Ecto neural progenitor cell (in vitro differentiated cells): Measurements from ENCODE around the gene WSB1.
"Not testable (repeated sequence)": the region's sequence is repeated elsewhere in the genome, so short reads cannot be mapped to it uniquely, and the experiment has no call there.

Source experiments
- DNase-seq: peaks from one replicate; pipeline ENCODE4 v3.0.0-alpha.2; 2018; ENCODE audit warnings: low spot score

The WSB1 gene

GRCh38 chr17:27279132-27279531 lies 14.8 kb upstream of the WSB1 start:
- not testable (repeated sequence) for DNase-seq

GRCh38 chr17:27280527-27280926 lies 13.4 kb upstream of the WSB1 start:
- DNase-seq: no peak

GRCh38 chr17:27281438-27281837 lies 12.5 kb upstream of the WSB1 start:
- DNase-seq: no peak

GRCh38 chr17:27282054-27282551 lies 11.8 kb upstream of the WSB1 start:
- no peak for DNase-seq

- no peak for DNase-seq
Observed at GRCh38 chr17:27283060-27283459, 10.9 kb upstream of the WSB1 start.

GRCh38 chr17:27283751-27284150 lies 10.2 kb upstream of the WSB1 start:
- no peak for DNase-seq

- DNase-seq: no peak
Observed at GRCh38 chr17:27284811-27285415, 9.0 kb upstream of the WSB1 start.

- DNase-seq: no peak
Observed at GRCh38 chr17:27285516-27285915, 8.4 kb upstream of the WSB1 start.

- DNase-seq: no peak
Observed at GRCh38 chr17:27288183-27288582, 5.7 kb upstream of the WSB1 start.

GRCh38 chr17:27289856-27290255 lies 4.1 kb upstream of the WSB1 start:
- no peak for DNase-seq

GRCh38 chr17:27290916-27291598 lies 2.9 kb upstream of the WSB1 start:
- no peak for DNase-seq

GRCh38 chr17:27293359-27293897 lies 486 bp upstream of the WSB1 start:
- peak; percentile 68 for DNase-seq

GRCh38 chr17:27294689-27295630 lies 1.0 kb downstream of the WSB1 start:
- DNase-seq: no peak

- no peak for DNase-seq
Observed at GRCh38 chr17:27295945-27296344, 2.0 kb downstream of the WSB1 start.

GRCh38 chr17:27296428-27296979 lies 2.6 kb downstream of the WSB1 start:
- no peak for DNase-seq

GRCh38 chr17:27299384-27300049 lies 5.6 kb downstream of the WSB1 start:
- DNase-seq: no peak

- DNase-seq: no peak
Observed at GRCh38 chr17:27303734-27304133, 9.8 kb downstream of the WSB1 start.

GRCh38 chr17:27306276-27306835 lies 12.4 kb downstream of the WSB1 start:
- no peak for DNase-seq

- no peak for DNase-seq
Observed at GRCh38 chr17:27310565-27311110, 16.7 kb downstream of the WSB1 start.

GRCh38 chr17:27313301-27313700 lies 19.4 kb downstream of the WSB1 start:
- DNase-seq: no peak

- DNase-seq: no peak
Observed at GRCh38 chr17:27315322-27315721, 21.4 kb downstream of the WSB1 start.
